Hematopoietic multipotent progenitor cell treated with erythropoietin and hydrocortisone succinate and interleukin-3 and kit ligand, for 8 days (in vitro differentiated cells): ENCODE measurements around the gene ADAD2.
"Not testable (repeated sequence)": the region's sequence is repeated elsewhere in the genome, so short reads cannot be mapped to it uniquely, and the experiment has no call there.

Experiments
- DNase-seq: peaks from one replicate; pipeline ENCODE4 v3.0.0-alpha.2; 2015

Gene ADAD2

GRCh38 chr16:84196727-84197394 lies 5.9 kb downstream of the ADAD2 start:
- no peak for DNase-seq

DNA sequence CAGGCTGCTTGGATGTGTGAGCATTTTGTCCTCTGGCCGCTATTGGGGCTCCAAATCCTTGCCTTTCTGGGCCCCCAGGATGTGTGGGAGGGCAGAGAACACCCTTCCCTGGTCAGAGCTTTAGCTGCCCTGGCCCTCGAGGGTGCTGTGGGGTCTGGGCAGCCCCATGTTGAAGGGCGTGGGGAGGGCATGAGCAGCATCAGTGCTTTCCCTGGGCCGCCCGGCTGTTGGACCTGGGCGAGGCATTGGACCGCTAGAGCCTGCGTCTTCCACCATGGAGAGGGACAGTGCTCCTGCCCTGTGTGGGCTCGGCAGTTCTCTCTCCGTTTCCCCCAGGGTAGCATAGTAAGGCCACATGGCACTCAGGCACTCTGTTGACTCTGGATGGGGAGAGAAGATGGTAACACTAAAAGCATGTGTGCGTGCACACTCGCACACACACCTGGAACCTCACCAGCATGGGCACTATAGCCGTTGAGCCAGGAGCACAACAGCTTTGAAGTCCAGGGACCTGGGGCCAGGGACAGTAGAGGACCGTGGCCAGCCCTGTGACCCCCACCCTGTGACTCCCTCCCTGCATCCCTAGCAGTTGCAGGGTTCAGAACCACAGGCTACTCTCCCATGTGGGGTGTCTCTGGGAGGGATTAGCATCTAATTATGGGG lies 6.6 kb downstream of the ADAD2 start:
- no peak for DNase-seq

- DNase-seq, result no peak
Measured at GRCh38 chr16:84198401-84198800, 7.4 kb downstream of the ADAD2 start.

GRCh38 chr16:84199097-84199496 lies 8.1 kb downstream of the ADAD2 start:
- no peak for DNase-seq

GRCh38 chr16:84199861-84200260 lies 8.9 kb downstream of the ADAD2 start:
- no peak for DNase-seq

- not testable (repeated sequence) for DNase-seq
Measured at GRCh38 chr16:84204551-84204950, 13.6 kb downstream of the ADAD2 start.

DNA sequence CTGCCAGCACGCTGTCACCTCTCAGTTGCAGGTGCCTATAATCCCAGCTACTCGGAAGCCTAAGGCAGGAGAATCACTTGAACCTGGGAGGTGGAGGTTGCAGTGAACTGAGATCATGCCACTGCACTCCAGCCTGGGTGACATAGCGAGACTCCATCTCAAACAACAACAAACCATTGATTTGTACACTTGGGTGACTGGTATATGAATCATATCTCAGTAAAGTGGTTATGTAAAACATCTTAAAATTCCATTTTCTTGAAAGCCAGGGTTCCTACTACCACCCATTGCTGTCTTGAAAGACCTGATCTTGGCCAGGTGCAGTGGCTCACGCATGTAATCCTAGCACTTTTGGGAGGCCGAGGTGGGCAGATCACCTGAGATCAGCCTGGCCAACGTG lies 14.2 kb downstream of the ADAD2 start:
- DNase-seq, result not testable (repeated sequence)

DNA sequence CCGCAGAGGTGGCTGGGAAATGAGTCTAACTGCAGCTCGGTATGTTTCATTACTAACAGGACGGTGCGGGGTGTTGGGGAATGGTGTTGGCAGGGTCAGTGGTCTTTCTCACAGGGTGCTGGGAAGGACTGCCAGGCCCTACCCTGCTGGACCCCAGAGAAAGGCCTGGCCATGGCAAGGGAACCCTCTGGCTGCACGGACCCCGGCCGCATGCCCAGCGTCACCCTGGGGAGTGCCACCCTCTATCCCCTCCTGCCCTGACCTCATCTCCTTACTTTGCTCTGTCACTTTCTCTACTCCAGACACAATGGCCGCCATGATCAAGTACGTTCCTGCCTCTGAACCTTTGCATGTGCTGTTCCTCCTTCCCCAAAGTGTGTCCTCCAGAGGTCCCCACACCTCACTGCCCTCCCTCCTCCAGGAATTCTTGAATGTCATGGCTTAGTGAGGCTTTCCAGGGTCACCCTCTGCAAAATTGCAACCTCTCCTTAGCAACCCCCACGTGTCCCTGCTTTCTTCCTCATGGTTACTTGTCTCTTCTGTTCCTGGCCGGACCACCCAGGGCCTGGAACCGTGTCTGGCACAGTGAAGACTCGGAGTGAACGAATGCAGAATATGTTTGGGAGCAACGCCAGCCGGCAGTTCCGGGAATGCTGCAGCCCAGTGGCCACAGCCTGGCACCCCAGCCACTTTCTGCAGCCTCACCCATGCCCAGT lies 15.2 kb downstream of the ADAD2 start:
- DNase-seq, result no peak

DNA sequence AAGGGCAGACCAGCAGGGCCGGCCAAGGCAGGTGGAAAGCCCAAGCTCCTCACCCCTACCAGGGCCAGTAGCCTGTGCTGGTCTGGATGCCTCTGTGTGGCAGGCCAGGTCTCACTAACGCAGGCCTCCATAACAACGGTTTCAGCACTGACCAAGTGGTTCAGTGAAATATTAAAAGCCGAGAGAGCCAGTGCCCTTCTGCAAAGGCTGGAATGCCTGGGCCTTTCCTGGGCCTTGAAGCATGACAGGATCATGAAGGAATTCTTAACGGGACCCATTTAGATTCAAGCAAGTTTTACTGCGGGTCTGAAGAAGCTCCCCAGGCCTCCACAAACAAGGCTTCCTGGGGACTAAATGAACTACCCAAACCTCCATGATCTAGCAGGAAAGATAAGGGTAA lies 16.3 kb downstream of the ADAD2 start:
- DNase-seq, result no peak

DNA sequence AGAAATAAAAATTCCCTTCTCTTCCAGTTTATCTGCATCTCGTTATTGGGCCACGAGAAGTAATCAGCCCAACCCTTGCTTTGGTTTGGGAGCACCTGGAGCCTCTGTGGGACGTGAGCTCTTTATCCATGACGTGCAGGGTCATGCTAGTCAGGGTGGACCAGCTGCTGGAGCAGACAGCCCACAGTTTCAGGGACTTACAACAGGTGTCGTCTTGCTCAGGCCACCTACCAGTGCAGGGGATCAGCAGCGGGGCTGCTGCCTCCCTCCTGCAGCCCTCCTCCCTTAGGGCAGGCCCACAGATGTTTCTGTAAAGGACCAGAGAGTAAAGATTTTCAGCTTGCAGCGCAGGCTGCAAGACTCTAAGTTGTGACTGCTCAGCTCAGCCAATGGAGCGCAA lies 16.9 kb downstream of the ADAD2 start:
- no peak for DNase-seq

DNA sequence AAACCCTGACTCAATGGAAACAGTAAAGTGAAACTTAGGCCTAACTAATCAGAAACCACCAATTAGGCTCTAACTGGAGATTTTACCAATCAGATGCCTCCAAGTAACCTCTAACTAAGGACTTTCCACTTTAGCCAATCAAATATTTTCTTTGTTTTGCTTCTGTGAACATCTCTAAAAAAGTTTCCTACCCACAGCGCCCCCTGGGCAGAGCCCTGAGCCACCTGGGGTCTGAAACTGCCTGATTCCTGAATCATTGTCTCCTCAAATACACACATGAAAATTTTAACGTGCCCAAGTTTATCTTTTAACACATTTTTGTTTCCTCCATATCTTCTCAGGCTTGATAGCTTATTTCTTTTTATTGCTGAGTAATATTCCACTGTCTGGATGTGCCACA lies 19.0 kb downstream of the ADAD2 start:
- DNase-seq, result peak; percentile 29

GRCh38 chr16:84212154-84212553 lies 21.2 kb downstream of the ADAD2 start:
- DNase-seq, result no peak

DNA sequence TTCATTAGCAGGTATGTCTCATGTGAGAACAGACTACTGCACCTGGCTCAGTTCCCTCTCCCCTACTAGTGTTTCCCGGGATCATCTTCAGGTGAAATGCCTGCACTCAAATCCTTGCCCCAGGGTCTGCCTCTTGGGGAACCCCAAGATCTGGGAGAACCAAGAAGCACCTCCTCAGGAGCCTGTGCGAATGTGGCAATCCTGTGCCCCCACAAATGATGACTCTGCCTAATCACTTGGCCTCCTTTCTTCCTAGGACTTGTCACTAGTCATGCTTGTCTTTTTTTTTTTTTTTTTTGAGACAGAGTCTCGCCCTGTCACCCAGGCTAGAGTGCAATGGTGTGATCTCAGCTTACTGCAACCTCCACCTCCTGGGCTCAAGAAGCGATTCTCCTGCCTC lies 21.7 kb downstream of the ADAD2 start:
- no peak for DNase-seq

GRCh38 chr16:84214451-84215066 lies 23.6 kb downstream of the ADAD2 start:
- DNase-seq, result no peak

GRCh38 chr16:84215531-84215930 lies 24.6 kb downstream of the ADAD2 start:
- no peak for DNase-seq

DNA sequence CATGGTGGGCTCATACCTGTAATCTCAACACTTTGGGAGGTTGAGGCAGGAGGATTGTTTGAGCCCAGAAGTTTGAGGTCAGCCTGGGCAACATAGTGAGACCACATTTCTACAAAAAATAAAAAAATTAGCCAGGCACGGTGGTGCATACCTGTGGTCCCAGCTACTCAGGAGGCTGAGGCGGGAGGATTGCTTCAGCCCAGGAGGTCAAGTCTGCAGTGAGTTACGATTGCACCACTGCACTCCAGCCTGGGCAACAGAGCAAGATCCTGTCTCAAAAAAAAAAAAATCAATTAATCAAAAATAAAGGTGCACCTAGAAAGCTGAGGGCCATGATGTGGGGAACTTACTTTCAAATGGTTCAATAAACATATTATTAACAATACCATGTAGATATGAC lies 25.2 kb downstream of the ADAD2 start:
- not testable (repeated sequence) for DNase-seq

DNA sequence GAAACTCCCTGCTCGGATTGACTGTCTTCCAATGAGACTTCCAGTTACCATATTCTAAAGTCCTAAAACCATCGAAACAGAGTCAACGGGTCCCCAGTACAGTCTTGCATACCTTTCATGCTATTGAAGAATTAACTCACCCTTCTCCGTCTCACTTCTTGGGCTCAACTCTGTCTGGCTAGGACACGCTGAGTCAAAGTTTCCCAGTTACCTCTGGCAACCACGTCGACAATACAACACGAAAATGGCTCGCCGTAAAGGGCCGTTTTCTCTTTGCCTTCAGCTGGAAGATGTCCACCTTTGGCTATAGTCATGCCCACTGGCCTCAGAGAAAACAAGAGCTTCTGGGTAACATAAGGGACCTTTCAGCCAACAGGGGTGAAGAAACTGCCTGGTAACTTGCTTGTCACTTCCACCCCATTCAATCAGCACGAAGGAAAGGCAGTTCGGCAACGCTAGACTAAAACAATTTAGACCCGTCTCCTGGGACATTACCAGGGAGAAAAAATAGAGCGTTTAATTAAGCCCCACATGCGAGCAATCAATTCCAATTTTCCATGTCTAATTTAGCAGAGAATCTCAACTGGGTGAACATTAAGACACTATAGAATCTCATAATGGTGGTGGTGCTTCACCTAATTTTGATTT lies 27.3 kb downstream of the ADAD2 start:
- no peak for DNase-seq

DNA sequence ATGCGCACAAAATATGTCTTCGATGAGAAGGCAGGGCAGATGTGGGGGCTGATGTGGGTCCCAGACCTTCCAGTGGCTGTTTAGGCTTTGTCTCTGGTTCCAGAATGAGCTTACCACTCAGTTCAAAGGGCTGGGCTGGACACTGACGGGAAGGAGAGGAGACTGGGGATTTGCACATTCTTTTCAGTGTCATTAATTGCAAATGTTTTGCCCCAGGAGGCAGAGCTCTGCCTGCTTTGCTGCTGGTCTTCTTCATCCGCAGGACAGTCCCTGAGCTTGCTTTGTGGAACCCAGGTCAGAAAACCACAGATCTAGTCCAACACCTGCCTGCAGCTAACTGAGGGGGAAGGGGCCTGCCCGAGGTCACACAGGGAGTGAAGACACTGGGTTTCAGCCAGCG lies 28.0 kb downstream of the ADAD2 start:
- no peak for DNase-seq

DNA sequence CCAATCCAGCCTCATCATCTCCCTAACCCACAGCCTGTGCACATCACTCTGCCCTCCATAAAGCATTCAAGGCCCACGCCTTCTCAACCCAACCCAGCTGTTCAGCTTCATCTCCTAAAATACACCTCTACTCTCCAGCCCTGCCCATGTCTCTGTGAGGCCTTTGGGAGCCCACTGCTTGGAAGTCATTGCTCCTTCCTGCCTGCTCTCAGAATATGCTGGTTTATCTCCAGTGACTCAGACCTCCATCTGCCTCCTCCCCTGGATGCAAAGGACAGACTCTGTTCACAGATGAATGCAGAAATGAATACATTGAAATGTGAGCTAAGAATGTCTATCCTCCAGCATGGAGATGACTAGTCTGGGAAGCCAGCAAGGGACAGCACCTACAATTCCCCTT lies 29.9 kb downstream of the ADAD2 start:
- no peak for DNase-seq

DNA sequence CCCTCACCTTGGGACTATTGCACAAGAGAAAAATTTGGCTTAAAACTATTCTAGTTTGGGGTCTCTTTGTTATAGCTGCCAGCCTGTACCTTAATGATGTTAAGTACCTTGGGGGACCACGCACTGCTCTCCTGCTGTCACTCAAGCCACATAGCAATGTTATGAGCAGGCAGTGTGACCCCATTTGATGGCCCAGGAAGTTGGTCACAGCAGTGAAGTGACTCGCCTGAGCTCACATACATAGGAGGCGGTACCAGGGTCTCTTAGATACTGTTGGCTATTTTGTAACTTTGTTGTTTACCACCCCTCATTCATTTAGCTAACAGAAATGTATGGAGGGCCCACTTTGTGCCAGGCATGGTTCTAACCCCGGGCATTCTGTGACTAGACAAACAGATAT lies 32.5 kb downstream of the ADAD2 start:
- DNase-seq, result no peak

- DNase-seq, result no peak
Measured at GRCh38 chr16:84224554-84224953, 33.6 kb downstream of the ADAD2 start.

- no peak for DNase-seq
Measured at GRCh38 chr16:84225126-84225525, 34.2 kb downstream of the ADAD2 start.

- no peak for DNase-seq
Measured at GRCh38 chr16:84225571-84225970, 34.6 kb downstream of the ADAD2 start.
